ENCODE measurements around the gene SYCP2.

DNA sequence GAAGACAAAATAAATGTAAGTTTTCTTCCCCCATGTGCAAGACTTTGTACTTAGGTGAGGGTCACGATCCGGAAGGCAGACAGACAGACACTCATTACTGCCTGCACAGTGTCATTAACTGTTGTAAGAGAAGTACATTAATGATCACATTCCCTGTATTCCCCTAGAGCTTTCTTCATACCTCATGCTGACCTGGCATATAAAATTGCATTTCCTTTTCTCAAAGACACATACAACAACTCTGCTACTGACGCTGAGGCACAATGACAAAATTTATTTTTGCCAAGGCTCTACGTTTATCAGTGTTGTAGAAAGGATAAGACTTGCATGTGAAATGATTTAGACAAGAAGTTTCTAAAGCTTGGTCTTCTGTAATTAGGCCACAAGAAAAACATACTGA lies 3.0 kb upstream of the SYCP2 start:
- TF ChIP-seq CTBP1 (IDR thresholded peaks at IDR 0.05; ENCODE audit: borderline replicate concordance): no peak
- no peak for TF ChIP-seq ARNT (IDR thresholded peaks at IDR 0.05)
- TF ChIP-seq FOXM1 (IDR thresholded peaks at IDR 0.05; ENCODE audit: borderline replicate concordance): no peak

All from HEK293T (cell line).